ENCODE results near the gene EMILIN2.

The EMILIN2 gene

GRCh38 chr18:2956056-2956455 lies 109.2 kb downstream of the EMILIN2 start:
- DNase-seq (ENCODE audit: low read depth in 2 of 2) = no peak

GRCh38 chr18:2958819-2959298 lies 112.1 kb downstream of the EMILIN2 start:
- no peak for DNase-seq (ENCODE audit: low read depth in 2 of 2)

- DNase-seq (ENCODE audit: low read depth in 2 of 2) = no peak
Observed at GRCh38 chr18:2959341-2959740, 112.5 kb downstream of the EMILIN2 start.

- DNase-seq (ENCODE audit: low read depth in 2 of 2) = no peak
Observed at GRCh38 chr18:2960983-2961696, 114.3 kb downstream of the EMILIN2 start.

- no peak for DNase-seq (ENCODE audit: low read depth in 2 of 2)
Observed at GRCh38 chr18:2961821-2962220, 115.0 kb downstream of the EMILIN2 start.

- DNase-seq (ENCODE audit: low read depth in 2 of 2) = no peak
Observed at GRCh38 chr18:2963048-2963447, 116.2 kb downstream of the EMILIN2 start.

- DNase-seq (ENCODE audit: low read depth in 2 of 2) = no peak
Observed at GRCh38 chr18:2964361-2965010, 117.7 kb downstream of the EMILIN2 start.
